Stimulated activated CD4-positive, alpha-beta T cell treated with anti-CD3 and anti-CD28 coated beads, TNF-alpha, amount 100 ng/mL, for 1 hour (primary cell): ENCODE results near the gene RBX1.
"Not testable (repeated sequence)": the region's sequence is repeated elsewhere in the genome, so short reads cannot be mapped to it uniquely, and the experiment has no call there.

Source experiments
- DNase-seq, 3 donors: peaks; one replicate each; pipeline ENCODE4 v3.0.0-alpha.2; 2020; ENCODE audit warnings: low read depth in 3 of 3, low spot score in 1 of 3

The RBX1 gene

DNA sequence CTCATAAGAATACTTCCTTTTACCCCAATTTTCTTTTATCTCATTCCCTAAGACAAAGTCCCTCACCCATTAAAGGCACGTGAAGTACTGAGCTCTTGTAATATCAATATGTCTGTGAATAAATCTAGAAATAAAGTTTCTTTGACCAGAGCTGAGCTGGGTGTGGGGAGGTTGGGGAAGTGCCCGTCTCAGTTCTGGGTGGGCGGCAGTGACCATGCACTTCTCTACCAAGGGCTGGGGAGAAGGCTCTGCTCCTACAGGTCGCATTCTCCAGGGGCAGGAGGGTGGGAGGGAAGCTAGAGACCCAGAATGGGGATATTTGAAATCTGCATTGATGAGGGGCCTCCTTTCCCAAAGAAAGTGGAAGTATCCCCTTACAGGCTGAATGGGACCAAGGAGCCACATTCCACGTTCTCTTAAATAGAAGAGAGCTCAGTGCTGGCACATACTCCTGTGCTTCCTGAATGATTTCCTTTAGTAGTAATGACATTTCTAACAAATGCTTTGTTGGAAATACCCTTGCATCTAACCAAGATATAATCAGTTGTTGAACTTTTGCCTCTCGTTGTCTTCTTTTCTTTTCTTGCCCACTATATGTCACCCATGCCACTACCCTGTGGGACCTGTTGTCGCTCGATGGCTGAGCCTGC lies 16.1 kb downstream of the RBX1 start:
- no peak for DNase-seq

DNA sequence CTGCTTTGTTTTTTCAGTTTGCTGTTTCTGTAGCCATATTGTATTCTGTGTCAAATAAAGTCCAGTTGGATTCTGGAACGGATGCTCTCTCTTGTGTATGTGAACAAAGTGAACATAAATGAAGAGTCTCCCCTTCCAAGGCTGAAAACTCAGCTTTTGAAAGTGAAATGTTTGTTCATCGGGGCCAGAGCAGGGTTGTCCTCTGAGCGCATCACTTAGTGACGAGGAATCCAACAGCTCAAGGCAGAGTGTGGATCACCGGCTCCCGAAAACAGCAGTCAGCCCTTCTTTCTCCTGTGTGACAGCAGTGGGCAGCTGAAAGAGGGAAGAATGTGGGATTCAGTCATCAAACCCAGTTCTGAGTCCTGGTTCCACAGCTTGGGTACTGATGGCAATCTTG lies 21.4 kb downstream of the RBX1 start:
- DNase-seq = no peak

DNA sequence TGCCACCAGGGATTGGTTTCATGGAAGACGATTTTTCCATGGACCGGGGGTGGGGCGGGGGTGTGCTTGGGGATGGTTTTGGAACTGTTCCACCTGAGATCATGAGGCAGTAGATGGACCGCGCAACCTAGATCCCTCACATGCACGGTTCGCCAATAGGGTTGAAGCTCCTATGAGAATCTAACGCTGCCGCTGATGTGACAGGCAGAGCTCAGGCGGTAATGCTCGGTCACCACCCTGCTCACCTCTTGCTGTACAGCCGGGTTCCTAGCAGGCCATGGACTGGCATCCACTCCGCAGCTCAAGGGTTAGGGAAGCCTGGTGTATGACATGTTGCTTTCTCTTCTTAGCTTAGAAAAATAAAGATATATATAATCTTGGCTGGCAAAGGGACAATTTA lies 22.0 kb downstream of the RBX1 start:
- DNase-seq = no peak

DNA sequence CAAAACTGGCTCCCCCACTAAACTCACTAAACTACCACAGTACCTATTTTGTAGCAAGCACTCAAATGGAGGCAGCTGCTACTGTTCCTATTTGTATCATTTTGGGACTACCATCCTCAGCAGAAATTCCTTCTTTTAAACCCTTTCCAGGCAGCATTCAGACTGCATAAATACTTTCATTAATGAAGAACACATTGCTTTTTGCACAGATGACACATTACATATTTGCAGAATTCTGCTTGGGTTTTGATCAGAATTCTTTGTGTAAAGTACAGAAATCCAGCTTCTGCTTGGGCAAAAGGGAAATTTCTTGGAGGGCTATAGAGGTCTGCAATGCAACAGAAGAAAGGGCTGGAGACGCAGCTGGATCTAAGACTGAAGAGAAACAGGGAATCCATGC lies 24.2 kb downstream of the RBX1 start:
- no peak for DNase-seq

DNA sequence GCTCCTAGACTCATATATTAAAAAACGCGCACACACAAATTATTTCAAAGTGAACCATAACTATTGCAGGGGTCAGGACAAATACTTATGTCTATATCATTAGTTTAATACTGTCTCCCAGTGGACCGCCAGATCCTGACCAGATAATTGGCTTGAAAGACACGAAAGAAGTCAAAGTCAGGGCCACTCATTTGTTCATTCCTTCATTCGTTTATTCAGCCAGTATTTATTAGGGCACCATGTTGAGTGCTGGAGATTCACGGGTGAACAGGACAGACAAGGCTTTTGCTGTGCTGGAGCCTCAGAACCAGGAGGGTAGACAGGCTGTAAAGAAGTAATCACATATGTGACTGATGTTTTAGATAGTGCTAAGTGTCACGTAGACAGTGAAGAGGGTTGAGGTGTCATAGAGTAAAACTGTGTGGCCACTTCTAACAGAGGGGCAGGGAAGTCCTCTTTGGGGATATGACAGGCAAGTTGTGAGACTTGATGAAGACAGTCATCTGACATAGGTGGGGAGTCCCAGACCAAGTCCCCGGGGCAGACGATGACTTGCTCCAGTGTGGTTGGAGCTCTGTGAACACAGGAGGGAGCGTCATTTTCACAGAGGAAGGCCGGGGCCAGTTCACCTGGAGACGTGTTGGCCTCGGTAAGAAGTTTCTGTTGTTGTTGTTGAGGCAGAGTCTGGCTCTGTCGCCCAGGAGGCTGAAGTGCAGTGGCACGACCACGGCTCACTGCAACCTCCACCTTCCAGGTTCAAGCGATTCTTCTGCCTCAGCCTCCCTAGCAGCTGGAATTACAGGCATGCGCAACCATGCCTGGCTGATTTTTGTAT lies 25.9 kb downstream of the RBX1 start:
- no peak for DNase-seq

DNA sequence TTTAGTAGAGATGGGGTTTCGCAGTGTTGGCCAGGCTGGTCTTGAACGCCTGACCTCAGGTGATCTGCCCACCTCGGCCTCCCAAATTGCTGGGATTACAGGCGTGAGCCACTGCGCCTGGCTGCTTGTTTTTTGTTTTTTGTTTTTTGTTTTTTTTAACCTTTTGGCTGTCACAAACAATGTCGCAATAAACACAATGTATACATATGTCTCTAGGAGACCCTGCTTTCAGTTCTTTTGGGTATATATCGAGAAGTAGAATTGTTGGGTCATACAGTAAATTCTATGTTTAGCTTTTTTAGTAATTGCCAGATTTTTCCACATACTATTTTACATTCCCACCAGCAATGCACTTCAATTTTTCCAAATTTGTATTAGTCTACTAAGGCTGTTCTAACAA lies 28.0 kb downstream of the RBX1 start:
- DNase-seq = no peak

DNA sequence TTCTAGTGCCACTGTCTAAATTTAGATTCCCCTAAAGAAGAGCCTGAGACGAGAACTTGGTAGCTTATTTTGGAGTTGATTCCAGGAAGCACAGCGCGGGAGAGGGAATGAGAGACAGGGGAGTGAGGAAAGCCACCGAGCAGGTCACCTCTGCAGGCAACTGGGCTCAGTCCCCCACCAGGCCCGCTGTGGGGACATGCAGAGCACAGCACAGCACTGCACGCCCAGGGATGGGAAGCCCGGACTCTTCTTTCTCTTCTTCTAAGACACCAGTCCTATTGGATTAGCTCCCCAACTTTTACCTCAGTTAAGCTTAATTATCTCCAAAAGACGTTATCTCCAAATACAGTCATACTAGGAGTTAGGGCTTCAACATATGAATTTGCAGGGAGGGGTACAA lies 28.7 kb downstream of the RBX1 start:
- no peak for DNase-seq

DNA sequence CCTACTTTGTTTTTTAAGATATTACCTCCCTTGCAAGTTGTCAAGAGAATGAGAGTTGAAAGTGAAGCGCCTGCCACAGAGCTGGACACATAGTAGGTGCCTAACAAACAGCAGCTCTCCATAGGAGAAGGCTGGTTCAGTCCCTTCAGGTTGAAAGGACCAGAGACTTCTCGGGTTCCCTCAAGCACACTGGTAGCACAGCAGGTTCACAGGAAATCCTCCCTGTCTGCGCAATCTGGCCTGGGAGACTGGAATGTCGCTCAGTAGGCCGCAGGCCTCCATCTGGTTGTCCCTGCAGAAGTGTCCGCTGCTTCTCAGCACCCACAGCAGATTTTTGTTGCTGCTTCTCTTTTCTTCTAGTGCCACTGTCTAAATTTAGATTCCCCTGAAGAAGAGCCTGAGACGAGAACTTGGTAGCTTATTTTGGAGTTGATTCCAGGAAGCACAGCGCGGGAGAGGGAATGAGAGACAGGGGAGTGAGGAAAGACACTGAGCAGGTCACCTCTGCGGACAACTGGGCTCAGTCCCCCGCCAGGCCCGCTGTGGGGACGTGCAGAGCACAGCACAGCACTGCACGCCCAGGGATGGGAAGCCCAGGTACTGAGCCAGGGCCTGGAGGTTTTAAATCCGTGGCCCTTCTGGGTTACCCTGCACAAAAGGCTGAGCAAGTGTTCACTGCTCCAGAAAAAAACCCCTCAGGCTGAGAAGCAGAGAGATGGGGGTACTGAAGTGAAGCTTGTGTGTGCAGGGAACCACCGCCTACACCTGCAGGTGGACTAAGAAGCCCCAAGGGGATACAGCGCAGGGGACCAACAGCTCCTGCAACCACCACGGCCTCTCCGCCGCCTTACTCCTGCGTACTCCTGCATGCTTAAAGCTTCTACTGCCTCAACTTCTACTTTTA lies 31.6 kb downstream of the RBX1 start:
- no peak for DNase-seq

DNA sequence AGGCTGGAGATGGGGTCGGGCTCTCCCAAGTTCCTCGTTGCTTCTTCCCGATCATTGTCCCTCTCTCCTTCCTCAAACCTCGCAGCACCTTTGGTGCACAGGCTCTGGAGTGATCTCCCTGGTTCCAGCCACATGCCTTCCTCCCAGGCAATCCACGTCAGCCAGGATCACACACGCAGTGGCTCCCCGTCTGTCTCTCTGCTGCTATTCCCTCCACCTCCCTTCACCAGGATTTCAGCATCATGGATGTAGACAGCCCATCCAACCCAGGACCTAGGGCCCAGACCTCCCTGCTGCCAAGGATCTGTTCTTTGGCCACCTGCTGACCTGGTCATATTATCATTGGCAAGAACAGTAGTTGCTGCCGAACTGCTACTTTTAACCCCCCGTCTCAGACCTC lies 40.1 kb downstream of the RBX1 start:
- DNase-seq = no peak

DNA sequence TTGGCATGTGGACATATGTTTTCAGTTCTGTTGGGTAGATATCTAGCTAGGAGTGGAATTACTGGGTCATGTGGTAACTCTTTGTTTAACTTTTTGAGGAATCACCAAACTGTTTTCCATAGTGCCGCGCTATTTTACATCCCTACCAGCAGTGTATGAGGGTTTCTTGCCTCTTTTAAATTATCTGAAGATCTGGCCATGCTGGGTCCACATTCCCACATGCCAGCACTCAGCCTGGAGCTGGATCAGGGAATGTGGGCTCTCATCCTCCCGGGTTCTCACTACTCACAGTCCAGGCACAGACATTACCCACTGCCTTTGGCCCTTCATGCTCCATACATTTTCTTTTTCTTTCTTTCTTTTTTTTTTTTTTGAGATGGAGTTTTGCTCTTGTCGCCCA lies 44.6 kb downstream of the RBX1 start:
- DNase-seq = no peak

DNA sequence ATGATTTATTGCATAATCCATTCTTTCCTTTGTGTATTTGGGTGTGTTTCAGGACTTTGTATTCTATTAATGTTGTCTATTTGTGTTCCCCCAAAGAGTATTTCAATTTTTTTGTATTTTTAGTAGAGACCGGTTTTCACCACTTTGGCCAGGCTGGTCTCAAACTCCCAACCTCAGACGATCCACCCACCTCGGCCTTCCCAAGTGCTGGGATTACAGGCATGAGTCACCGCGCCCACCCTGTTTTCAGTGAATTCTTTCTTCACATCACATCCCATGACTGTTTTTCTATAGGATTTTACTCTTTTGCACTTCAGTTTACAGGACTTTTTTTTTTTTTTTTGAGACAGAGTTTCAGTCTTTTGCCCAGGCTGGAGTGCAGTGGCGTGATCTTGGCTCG lies 46.3 kb downstream of the RBX1 start:
- DNase-seq = no peak

DNA sequence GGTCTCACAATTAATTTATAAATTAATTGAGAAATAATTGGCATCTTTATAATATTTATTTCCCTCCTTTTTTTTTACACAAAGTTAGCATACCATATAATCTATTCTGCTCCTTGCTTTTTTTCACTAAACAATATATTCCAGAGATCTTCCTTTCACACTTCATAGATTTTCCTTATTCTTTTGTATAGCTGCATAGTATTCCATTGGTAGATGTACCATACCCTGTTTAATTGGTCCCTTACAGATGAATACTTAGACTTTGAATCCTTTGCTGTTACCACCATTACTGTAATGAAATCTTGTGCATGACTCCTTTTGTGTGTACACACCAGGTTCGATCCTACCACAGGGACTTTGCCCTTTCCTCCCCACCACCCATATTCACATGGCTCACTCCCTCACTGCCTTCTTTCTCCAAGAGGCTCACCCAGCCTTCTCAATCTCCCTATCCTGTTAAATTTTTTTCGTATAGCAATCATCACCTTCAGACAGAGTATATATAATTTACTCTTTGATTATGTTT lies 48.9 kb downstream of the RBX1 start:
- no peak for DNase-seq

DNA sequence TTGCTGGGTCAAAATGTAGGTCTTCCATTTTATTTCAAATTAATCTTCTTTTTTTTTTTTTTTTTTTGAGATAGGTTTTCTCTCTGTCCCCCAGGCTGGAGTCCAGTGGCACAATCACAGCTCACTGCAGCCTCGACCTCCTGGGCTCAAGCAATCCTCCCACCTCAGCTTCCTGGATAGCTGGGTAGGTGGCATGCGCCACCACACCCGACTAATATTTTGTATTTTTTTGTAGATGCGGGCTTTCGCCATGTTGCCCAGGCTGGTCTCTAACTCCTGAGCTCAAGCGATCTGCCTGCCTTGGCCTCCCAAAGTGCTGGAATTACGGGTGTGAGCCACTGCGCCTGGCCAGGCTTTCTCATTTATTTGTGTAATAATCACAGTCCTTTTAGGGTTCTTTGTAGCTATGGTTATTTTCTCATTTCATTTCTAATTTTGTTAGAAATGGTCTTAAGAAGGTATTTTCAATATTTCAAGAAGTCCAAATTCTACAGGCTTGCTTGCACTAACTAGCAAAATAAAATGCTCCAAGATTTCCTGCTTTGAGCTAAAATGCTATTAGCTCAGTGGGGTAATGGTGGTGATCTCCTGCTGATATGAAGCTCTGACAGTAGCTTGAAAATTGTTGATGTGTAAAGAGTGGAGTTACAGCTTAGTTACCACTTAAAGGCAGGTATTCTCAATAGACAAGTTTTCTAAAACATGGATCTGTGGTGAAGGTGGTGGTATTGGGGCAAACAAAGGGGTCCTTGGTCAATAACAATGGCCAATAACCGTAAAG lies 50.0 kb downstream of the RBX1 start:
- DNase-seq = no peak

DNA sequence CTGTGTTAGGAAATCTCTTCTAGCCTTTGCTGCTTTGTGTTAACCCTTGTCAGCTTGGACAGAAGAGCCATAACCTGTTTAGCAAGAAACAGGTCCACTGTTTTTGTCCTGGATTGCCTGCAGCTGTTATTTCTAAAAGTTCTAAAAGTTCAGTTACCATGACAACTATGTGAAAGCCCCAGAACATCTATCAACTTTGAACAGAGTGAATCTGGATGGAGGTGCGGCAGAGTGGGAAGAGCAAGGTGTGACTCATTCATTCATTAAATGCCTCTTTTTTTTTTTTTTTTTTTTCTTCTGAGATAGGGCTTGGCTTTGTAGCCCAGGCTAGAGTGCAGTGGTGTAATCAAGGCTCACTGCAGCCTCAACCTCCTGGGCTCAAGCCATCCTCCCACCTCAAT lies 50.5 kb downstream of the RBX1 start:
- no peak for DNase-seq

DNA sequence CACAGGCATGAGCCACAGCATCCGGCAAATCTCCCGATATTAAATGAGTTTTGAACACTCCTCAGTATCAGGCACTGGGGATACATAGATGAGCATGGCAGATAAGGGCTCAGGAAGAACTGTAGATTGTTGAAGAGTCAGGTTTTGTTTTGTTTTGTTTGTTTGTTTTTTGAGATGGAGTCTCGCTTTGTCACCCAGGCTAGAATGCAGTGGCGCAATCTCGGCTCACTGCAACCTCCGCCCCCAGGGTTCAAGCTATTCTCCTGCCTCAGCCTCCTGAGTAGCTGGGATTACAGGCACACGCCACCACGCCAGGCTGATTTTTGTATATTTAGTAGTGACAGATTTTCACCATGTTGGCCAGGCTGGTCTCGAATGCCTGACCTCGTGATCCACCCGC lies 51.2 kb downstream of the RBX1 start:
- not testable (repeated sequence) for DNase-seq

DNA sequence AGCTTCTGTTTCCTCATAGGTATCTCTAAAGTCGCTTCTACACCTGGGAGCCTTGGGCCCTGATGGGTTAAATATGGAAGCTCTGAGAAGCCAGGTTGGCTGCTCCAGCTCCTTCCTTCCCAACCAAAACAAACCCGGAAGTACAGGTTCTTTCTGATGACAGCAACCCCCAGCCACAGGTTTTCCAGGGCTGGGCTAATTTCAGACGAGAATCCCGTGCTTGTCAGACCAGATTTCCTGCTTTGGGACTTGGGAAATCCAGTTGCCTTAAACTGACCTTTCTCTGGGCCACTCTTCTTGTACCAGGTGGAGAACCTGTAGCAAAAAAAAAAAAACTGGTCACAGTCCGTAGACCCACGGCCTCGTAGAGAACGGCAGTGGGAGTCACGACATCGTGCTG lies 51.9 kb downstream of the RBX1 start:
- DNase-seq = no peak

DNA sequence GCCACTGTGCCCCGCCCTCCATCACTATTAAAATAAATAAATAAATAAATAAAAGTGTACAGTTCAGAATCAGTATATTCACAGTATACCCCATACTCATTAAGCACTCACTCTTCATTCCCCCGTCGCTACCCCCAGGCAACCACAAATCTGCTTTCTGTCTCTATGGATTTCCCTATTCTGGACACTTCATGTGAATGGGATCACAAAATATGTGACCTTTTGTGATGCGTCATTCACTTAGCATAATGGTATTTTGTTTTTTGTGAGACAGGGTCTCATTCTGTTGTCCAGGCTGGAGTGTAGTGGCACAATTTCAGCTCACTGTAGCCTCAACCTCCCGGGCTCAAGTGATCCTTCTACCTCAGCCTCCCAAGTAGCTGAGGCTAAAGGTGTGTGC lies 52.8 kb downstream of the RBX1 start:
- DNase-seq = no peak

DNA sequence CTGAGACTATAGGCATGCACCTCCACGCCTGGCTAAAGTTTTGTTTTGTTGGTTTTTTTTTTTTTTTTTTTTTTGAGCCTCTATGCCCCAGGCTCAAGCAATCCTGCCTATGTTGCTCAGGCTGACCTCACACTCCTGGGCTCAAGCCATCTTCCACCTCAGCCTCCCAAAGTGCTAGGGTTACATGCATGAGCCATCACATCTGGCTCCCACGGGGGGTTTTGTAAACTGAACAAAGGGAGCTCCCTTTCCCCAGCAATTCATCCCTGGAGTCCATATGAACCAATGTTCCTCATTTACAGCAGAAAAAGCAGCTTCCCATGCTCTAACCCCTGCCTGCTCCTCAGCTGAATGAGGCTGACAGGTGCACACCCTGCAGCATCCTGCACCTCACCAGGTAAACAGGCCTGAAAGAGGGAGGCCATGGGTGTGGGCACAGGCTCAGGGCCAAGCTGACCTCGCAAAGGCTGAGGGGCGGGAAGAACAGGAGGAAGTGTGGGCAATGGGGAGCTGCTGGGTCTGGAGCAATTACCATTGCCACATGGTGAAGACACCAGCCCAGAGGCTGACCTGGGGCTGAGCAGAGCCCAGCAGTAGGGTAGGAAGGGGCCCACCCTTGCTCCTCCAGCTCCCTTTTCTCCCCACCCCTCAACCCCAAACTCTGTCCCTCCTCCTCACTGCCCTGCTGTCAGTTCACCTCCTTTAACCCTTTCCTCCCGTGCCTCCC lies 58.2 kb downstream of the RBX1 start:
- no peak for DNase-seq

DNA sequence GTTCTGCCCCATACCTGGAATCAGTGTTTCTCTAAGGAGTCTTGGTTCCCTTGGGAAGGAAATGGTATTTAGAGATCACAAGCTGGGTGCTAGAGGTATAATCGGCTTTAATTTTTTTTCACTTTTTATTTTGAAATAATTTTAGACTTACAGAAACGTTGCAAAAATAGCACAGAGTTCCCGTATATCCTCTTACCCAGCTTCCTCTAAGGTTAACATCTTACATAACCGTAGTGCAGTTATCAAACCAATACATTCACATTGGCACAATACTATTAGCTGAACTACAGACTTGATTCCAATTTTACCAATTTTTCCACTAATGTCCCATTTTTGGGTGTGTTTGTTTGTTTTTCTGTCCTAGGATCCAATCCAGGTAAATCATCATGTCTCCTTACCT lies 63.8 kb downstream of the RBX1 start:
- DNase-seq = no peak

DNA sequence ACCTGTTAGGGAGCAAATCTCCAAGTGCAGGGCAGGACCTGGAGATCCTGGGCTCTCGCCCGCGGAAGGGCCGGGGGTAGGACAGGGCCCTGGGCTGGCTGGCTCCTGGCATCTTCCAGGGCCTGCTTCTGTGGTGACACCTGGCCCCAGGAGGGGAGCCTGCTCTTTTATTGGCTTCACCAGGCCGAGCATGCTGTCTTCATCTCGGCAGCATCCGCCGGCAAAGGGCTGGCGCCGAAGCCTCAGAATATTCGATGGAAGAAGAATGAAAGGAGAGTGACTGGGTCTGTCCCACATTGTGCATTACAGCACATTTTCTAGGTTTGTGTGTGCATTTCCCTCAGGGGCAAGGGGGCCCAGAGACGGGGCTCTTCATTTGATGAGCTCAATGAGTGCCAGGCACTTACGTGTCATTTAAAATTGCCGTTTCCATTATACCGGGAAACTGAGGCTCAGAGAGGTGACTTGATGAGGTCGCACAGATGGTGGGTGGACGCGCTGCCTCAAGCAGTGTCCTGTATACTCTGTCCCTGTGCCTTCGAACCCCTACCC lies 70.0 kb downstream of the RBX1 start:
- DNase-seq = no peak
